CD4-positive, alpha-beta T cell treated with Interleukin-4 for 1 hour (primary cell): Measurements from ENCODE around the gene CHRNB4.
"Not testable (repeated sequence)": the region's sequence is repeated elsewhere in the genome, so short reads cannot be mapped to it uniquely, and the experiment has no call there.

ENCODE experiments used
- DNase-seq, 2 donors: peaks; one replicate each; pipeline ENCODE4 v3.0.0-alpha.2; 2020 to 2022

Gene CHRNB4, protein sequence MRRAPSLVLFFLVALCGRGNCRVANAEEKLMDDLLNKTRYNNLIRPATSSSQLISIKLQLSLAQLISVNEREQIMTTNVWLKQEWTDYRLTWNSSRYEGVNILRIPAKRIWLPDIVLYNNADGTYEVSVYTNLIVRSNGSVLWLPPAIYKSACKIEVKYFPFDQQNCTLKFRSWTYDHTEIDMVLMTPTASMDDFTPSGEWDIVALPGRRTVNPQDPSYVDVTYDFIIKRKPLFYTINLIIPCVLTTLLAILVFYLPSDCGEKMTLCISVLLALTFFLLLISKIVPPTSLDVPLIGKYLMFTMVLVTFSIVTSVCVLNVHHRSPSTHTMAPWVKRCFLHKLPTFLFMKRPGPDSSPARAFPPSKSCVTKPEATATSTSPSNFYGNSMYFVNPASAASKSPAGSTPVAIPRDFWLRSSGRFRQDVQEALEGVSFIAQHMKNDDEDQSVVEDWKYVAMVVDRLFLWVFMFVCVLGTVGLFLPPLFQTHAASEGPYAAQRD

DNA sequence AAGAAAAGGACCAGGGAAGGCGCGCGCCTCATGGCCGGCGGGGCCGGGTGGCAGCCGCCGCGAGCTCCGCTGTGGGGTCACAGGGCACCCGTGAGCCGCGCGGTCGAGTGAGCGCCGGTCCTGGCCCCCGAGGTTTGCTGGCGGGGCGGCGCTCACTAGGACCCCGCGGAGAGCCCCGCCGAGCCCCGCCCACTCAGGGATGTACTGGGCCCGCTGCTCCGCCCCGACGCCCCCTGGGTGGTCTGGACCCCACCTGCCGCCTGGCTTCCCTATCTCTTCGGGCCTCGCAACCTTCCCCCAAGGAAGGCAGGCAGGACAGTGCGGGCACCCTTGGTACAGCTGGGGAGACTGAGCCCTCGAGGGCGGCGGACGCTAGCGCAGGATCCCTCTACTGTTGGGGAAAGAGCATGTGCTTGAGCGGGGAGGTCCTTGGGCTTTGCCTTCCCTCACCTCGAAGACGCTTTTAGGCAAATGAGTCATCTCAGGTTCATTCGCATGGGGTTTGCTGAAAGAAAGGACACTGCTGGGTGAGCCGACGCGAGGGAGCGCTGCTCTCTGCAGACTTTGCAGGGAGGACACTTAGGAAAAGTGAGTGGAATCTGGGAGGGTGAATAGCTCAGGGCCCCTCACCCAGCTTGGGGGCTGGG is at the start of gene CHRNB4:
Gene CHRNB4 (minus strand): TSS at position 109 of the 647 bp plus-strand sequence. CDS start 77 bp downstream, at position 32.
- DNase-seq: no peak

DNA sequence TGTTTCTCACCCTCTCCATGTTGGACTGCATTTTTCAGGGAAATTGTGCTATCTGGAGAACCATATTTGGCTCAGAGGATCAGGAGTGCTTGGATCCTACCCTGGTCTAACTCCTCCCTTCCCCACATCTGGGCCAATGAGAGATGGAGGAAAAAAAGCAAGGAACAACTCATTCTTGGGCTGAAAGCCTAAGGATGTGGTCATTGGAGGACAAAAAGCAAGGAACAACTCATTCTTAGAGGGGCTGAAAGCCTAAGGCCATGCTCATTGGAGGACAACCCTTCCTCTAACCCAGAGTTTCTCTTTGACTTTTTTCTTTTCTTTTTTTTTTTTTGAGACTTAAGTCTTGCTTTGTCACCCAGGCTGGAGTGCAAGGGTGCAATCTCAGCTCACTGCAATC is 48.6 kb upstream of the CHRNB4 start:
- no peak for DNase-seq

DNA sequence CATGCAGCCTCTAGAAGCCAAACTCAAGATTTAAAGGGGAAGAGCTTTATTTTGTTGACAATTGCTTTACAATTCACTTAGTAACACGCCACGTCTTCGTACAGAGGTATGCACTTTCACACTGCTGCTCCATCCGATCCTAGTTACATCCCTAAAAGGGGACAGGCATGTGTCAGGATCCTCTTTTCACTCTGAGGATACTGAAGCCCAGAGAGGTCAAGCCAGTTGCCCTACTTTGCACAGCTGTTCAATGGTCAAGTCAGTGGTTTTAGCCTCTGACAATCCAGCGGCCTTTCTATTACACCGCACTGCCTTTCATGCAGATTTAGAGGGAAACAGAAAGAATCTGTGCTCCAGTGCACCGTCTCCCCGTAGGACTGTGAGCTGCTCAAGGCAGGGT is 44.9 kb upstream of the CHRNB4 start:
- DNase-seq: no peak

DNA sequence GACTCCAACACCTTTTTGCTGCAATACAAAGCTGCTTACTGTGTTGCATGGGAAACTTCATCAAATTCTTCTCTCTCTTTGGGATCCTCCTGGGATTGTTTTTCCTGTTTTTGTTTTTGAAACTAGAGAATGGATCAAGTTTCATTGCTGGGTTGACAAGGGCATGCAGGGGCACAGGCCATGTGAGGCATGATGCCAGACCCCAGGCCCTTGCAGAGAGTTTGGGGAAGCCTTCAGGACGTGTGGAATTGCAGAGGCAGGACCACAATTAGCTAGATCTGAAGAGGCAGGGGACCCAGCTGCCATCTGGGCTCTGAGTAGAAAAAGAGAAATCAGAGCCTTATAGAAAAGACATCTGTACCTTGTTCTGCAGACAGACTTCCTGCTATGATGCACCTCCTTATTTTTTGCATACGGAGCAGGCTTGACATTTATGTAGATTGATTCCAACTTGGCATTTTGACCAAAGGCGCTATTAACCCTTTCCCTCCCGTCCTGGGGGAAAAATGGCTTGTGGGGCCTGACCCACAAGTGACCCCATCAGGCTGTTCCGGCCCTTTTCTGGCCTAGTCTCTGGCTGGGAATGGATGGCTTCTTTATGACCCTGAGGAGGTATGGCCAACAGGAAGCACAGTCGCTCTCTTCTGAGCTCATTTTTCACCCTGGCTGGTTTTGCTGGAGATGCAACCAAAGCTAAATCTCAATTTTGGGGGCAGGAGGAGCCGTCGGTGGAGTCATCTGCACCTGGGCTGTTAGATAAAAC is 44.3 kb upstream of the CHRNB4 start:
- DNase-seq: no peak

DNA sequence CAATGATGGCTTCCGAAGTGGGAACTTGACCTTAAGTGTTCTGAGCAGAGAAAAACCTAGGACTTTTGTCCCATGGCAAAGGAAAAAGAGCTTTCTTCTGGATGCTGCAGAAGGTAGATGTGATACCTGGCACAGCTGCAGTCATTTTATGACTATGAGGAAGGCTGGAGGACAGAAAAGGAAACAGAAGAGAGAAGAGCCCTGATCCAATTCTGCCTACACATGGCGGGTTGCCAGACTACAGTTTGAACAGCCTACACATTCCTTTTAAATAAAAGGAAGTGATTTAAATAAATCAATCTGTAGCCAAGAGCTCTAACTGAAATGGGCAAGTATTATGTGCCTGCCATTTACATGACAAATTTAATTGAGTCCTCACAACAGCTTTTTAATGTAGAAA is 43.6 kb upstream of the CHRNB4 start:
- no peak for DNase-seq

DNA sequence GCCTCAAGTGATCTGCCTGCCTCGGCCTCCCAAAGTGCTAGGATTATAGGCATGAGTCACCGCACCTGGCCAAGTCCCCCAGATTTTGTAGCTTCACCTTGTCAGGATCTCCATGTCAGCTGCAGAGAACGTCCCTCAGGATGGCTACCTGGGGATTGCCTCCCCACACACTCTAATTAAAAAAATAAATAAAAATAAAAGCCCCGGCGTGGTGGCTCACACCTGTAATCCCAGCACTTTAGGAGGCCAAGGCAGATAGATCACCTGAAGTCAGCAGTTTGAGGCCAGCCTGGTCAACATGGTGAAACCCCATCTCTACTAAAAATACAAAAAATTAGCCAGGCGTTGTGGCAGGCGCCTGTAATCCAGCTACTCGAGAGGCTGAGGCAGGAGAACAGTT is 42.6 kb upstream of the CHRNB4 start:
- not testable (repeated sequence) for DNase-seq

DNA sequence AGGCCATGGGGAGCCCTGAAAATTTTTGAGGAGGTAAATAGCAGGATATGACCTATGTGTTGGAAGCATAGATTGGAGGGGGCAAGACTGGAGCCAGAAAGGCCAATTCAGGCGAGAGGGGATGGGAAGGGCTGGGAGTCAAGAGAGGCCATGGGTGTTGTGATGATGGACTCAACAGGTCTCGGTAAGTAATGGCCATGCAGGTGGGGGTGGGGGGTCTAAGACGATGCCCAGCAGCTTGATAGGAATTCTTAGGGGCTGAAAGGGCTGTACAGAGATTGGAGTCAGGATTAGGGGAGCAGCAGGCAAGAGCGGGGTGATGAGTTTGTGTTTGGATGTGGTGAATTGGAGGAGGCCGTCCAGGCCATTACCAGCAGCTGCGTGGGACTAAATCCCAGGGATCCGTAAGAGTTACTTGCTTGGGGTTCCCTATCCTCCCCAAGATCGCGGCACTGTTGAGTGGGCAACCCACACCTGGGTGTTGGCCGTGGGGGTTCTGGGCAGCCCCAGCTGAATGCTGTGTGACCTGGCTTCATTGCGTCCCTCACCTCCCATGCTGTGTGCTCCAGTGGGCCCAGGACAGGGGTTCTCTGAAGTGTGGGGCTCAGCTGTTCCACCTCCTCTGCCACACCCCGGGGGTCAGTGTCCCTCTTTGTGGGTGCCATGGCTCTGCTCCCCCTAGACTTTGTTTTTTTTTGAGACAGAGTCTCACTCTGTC is 41.8 kb upstream of the CHRNB4 start:
- DNase-seq: no peak

DNA sequence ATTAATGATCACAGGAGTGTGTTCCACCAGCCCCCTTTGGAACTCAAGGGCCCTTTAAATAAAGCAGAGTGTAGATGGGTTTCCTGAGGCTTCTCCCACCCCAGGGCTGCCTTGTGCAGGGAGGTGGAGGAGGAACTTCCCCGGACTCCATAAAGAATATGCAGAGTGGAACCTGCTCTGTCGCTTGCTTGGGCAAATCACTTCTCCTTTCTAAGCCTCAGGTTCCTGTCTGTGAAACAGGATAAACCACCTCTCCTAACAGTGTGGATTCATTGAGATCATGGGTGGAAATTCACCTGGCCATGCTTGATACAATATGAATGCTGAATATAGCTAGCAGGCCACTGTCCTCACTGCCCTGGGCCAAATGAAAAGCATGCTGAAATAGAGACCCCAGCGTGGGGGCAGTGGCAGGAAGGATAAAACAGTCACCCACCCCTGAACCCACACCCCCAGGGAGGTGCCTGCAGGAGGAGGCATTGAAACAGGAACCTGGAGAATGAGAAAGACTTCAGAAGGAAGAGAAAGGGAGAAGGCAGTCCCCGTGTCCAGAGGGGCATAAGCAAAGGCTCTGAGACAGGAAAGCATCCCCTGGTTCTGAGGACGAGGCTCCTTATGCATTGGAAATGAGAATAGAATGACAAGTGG is 41.1 kb upstream of the CHRNB4 start:
- no peak for DNase-seq

DNA sequence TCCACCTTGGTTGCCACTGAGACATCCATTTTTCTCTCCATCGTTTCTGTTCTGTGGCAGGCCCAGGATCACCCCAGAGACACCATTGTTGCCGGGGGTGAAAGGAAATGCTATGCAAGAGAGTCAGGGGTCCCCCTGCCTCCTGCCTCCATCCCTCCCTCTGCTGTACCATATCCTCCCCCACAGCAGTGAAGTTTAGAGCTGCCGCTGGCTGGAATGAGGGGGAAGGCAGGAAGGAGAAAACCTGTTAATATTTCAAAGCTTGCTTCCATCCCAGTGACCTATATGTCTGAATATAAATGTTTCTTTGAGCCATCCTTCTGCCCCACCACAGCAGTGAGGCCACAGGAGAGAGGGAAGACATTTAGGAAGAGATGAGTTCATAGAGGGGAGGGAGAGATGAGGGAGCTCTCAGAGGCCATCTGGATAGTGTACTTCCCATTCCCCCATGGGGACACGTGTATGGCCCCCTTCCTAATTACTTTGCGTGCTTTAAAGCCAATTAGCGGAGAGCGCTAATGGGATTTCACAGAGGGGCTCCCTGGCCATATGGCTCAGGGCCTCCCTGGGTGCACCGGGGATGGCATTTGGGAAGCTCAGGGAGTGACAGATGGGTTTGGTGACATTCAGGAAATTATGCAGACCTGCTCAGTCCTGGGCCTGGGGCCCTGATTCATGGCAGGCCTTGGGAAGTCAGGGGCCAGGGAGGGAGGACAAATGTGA is 40.4 kb upstream of the CHRNB4 start:
- DNase-seq: no peak

DNA sequence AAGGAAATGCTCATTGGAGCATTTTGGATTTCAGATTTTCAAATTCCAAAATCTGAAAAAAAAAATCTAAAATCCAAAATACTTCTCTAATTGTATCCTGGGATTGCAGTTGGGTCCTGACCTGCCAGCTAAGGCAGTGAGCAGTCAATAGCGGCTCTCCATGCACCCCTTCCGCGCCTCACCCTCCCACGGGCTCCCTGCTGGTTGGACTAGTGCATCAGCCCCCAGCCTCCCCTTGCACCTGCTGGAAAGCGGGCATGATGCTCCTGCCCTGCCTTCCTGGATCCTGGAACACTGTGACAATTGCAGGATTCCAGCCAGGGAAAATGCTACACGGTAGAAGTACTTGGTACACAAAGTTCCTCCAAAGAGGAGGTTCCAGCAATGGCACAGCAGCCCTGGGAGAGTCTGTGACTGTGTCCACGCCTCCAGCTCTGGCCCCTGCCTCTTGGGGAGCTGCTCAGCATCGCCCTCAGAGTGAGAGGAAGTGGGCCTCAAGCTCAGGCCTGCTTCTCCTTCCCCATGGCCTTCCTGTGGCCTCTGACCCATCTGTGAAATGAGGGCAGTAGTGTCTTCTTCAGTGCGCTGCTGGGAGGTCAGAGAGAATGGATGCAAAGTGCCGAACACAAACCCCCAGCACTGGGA is 39.5 kb upstream of the CHRNB4 start:
- peak in 1 of 2 donors; percentile 16 for DNase-seq

DNA sequence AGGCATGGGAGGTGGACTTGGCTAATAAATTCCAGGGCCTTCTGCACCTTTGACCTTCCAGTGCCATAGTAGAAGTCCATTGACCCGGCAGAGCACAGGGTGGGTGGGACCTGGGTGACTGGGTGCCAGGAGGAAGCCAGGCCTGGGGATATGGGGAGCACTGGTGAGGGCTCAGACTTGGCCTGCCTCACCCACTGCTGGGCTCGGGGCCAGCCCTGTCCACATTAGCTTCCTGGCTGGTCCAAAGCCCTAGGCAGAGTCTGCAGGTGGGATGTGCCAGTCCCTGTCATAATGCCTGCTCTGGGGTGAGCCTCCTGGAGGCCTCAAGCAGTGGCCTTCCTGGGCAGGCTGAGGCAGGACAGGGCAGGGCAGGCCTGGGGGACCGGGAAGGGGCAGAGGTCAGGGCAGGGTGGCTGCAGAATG is 38.1 kb upstream of the CHRNB4 start:
- DNase-seq: no peak

DNA sequence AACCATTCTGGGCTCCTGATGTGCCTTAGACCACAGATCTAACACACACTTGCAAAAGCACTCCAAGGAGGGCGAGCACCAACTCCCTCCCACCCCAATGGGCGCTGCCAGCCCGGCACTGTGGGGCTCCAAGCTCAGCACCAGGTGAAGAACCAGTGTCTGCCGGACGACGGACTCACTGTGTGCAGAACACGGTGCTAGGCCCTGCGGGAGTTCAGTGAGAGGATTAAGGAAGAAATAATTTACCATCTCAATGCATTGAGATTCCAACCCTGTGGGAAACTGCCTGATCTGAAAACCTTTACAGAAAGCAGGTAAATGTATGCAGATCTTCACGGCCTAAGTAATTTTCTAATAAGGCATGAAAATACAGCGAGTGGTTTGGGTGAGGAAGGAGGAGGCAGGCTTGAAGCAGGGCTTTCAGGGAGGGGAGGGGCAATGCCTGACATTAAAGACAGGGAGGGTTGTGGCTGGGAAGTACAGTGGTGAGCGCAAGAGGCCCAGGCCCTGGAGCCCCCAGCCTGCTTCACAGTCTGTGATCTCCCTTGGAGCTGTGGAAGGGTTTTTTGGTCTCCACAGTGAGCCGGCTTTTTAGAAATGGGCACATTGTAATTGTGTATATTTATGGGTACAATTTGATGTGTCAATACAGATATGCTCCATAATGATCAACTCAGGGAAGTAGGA is 35.6 kb upstream of the CHRNB4 start:
- DNase-seq: no peak

DNA sequence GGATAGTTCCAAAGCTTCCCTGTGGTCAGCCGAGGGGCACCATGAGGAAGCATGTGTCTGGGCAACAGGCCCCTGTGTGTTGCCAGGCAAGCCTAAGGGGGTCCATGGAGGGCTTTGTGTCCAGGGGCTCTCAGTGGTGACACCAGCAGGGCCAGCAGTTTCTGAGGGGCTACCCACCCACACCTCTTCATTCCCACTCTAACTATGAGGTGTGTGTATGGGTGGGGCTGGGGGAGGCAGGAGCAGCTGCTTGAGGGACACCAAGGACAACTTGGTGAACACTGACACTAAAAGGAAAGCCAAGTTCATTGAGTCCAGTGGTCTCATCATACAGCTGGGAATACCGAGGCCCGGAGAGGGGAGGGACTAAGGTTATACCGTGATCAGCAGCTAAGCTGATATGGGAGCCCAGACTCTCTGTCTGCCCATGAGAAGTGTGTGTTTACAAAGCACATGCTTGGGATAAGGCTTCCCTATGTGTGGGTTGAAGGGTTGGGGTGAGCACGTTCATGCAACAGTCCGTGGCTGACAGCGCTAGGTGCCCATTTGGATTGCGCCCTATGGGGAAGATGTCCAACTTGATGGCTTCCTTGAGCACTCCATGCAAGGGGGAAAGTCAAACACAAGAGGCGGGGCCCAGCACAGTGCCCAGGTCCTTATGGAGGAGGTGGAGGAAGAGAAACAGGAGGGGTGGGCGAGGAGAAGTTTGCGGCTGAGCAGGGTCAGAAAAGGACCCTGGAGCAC is 34.8 kb upstream of the CHRNB4 start:
- no peak for DNase-seq

DNA sequence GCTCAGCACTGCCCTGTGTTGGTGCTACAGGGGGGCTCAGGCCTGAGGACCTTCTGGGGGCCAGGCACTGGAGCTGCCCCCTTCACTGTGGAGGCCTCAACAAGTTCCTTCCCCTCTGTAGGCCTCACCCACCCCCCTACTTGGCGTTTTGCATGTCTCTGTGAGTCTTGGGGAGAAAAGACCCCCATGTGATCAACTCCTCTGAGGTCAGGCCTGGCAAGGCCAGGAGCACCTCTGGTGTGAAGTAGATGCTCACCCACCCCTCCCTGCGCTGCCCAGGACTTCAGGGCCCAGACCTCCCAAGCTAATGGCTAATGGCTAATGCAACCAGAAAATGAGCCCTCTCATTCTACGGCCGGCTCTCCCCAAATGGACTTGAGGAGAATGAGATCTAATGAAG is 34.2 kb upstream of the CHRNB4 start:
- no peak for DNase-seq

DNA sequence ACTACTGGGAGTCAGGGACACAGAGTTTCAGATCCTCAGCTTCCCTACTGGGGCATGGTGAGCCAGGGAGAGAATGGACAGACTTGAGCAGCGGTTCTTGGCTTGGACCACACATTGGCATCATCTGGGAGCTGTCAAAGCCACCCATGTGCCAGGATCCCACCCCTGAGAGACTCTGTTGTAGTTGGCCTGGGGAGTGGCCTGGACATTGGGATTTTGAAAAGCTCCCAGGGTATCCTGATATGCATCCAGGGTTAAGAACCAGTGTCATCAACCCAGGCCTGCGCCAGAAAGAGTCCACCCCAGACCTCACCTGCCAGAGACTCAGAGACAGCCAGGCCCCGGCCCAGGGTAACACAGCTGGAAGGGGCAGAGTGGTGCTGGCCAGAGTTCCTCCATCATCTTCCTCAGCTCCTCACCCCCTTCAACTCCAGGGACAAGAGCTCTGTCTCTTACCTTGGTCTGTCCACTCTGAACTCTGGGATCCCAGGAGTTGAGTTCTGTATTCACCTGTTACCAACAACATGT is 33.0 kb upstream of the CHRNB4 start:
- no peak for DNase-seq

DNA sequence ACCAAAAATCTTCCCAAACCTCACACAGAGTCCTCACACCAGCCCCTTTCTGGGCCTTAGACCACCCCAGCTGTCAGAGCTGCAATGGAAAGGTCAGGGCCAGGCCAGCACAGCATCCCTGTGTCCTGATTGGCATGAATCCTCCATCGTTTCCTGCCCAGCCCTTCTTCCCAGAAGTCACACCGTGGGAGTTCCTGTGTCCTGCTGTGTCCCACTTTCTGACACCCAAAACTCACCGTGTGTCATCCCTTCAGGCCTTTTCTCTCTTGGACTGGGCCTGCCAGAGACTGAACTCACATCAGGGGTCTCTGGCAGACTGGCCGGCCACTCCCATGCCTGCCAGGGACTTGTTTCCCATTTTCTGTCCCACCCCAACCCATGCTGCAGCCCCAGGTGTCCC is 32.5 kb upstream of the CHRNB4 start:
- DNase-seq: no peak

DNA sequence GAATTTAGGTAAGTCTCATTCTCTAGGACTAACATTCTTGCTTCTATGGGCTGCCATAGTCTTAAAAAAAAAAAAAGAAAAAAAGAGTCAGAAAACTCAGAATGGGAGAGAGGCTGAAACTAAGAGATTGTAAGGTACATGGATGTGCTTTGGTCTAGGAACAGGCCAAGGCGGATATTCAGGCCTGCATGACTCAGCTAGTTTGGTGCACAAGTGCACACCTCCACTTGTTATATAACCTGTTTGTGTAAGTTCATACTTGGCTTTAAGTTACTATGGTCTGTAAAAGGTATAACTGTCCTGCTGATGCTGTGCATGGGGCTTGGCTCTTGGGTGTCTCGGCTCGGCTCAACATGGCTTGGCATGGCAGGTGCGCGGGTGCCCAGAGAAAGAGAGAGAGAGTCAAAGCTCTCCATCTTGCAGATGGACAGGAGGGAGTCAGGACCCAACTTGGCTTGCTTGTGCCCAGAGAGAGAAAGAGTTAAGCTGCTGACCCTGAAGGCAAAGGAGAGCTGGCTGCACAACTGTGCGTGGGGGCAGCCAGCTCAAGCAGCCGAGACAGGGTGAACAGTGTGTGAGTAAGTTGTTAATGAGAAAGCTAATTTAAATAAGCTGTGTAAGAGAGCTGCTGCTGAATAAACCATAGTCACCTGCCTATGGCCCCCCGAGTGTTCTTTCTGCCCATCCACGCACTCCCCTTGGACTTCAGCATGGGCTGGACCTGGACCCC is 31.4 kb upstream of the CHRNB4 start:
- DNase-seq: no peak

DNA sequence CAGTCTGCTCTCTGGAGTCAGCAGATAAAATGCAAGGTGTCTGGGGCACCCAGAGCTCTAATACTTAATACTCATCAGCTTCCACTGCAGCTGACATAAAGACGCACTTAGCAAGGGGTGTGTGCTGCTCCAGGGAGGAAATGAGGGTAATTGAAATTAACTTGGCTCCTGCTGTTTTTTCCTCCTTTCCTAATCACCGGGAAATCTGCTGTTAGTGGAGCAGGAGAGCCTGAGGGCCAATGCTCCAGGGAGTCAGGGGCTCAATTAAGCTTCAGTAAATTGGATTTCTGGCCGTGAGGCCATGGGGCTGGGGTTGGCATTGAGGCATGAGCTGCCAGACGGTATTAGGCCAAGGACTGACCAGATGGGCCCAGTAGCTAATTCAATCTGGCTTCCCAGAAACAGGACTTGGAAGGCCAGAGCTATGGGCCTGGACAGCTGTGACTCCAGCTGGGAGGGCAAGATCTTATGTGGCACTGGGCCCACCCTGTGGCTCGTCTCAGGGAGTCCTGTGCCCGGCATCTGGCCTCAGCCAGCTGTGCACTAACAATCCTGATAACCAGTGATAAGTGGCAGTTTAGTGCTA is 30.7 kb upstream of the CHRNB4 start:
- DNase-seq: no peak
